Activated CD8-positive, alpha-beta memory T cell treated with anti-CD3 and anti-CD28 coated beads, Interleukin-2, amount 10 ng/mL, durations not matched to agents 7 days and 5 days (primary cell): ENCODE measurements around the gene CD180. TPM values are rescaled to one million over a fixed set of nuclear protein-coding genes. Genes with fewer than 3 reads are reported as not detected.

ENCODE experiments used
- ATAC-seq: fragments of 150-1000 bp; cut with Tn5 transposase; one replicate; pipeline ENCODE4 v1.10.0; 2021; ENCODE audit warnings: moderate library complexity
- CTCF ChIA-PET: fragments of 350-600 bp; sonication (Branson Sonifier 250); formaldehyde crosslinking; loops from one replicate; lab custom pipeline; 2021; ENCODE audit warnings: antibody characterized with exemption; lab: Charles Lee
- DNase-seq: peaks from one replicate; pipeline ENCODE4 v3.0.0-alpha.2; 2020
- H3K27ac Mint-ChIP-seq: one replicate; pipeline ENCODE4 v1.8.0; 2021; ENCODE audit warnings: mild to moderate bottlenecking, mixed read lengths
- H3K27me3 Mint-ChIP-seq: one replicate; pipeline ENCODE4 v1.8.0; 2021; ENCODE audit warnings: mixed read lengths
- H3K36me3 Mint-ChIP-seq: one replicate; pipeline ENCODE4 v1.8.0; 2021; ENCODE audit warnings: mild to moderate bottlenecking, mixed read lengths
- H3K4me1 Mint-ChIP-seq: one replicate; pipeline ENCODE4 v1.8.0; 2021; ENCODE audit warnings: mixed read lengths
- H3K4me3 Mint-ChIP-seq: one replicate; pipeline ENCODE4 v1.8.0; 2021; ENCODE audit warnings: mild to moderate bottlenecking, moderate library complexity, mixed read lengths
- H3K9me3 Mint-ChIP-seq: one replicate; pipeline ENCODE4 v1.8.0; 2022; ENCODE audit warnings: low read depth, mixed read lengths
- total RNA-seq, 2 experiments: library from RNA; stranded (reverse); gene quantifications; one replicate each; pipeline ENCODE4 v1.2.3, GENCODE V29; 2021

CD180 gene
- total RNA-seq, 2 experiments from 2014 or later = 0.07 TPM; not detected in 1

DNA sequence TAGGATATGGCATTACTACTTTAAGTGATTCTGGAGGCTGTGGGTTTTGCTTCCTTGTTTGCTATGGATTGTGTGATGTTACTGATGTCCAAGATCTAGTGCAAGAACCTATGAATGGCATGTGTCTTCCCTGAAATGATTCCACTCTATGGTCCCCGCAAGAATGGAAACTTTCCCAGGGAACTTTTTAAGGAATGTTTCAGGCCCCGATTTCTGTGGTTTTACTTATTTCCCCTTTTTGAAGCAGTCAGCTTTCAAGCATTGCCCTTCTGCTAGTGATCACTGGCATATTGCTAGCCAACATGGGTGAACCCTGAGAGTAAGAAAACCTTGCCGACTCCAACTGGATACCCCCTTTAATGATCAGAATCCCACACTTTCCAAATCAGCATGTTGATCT is 26.6 kb upstream of the CD180 start:
- CTCF ChIA-PET = interaction anchor here (2.1 to 3.3 kb wide), 3 partner anchors 23 to 1048 kb away, joined by 4 to 17 read pairs (median 13); no protein-coding TSS in a partner anchor
- H3K27me3 Mint-ChIP-seq = no peaks in the 10 kb centered on the region
- DNase-seq (no peak), ATAC-seq (no peak)
- peaks cover 16% of the 10 kb centered on the region for H3K36me3 Mint-ChIP-seq
- peaks cover 44% of the 10 kb centered on the region for H3K4me1 Mint-ChIP-seq
- no peaks in the 10 kb centered on the region for H3K9me3 Mint-ChIP-seq
- H3K27ac Mint-ChIP-seq = peak overlapping the region; percentile 92
- H3K4me3 Mint-ChIP-seq = no peak overlapping the region

- H3K4me1 Mint-ChIP-seq = peaks cover 52% of the 10 kb centered on the region
- peak overlapping the region; percentile 59 for H3K4me3 Mint-ChIP-seq
- peak overlapping the region; percentile 92 for H3K27ac Mint-ChIP-seq
Observed at GRCh38 chr5:67222243-67223025, 25.8 kb upstream of the CD180 start.

GRCh38 chr5:67221487-67222242 is 25.1 kb upstream of the CD180 start:
- peaks cover 23% of the 10 kb centered on the region for H3K36me3 Mint-ChIP-seq

More at GRCh38 chr5:67222243-67223025, 25.8 kb upstream of the CD180 start:
- DNase-seq (no peak), ATAC-seq (peak; percentile 66)
- CTCF ChIA-PET = interaction anchor here (1.0 to 3.3 kb wide), 10 partner anchors 9 to 1049 kb away, joined by 3 to 17 read pairs (median 9); no protein-coding TSS in a partner anchor
- peaks cover 22% of the 10 kb centered on the region for H3K36me3 Mint-ChIP-seq
- no peaks in the 10 kb centered on the region for H3K9me3 Mint-ChIP-seq
- H3K27me3 Mint-ChIP-seq = no peaks in the 10 kb centered on the region

DNA sequence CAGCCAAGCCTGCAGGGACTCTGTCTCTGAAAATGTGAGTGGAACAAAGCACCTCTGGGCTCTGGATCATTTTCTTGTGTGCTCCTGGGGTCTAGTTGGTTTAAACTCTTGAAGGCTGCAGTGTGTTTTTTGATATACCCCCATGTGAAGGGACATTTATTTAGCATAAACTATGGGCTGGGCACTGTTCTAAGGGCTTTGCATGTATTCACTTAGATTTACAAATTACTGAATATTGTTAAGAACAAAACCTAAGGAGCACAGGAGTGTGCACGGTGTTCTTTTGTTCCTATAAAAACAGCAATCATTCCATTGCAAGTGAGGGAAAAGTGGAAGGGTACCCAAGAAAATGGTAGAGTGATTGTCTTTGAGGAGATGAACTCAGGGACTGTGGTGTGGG is 20.0 kb upstream of the CD180 start:
- DNase-seq (no peak), ATAC-seq (no peak)
- H3K9me3 Mint-ChIP-seq = no peaks in the 10 kb centered on the region
- H3K27ac Mint-ChIP-seq = peak overlapping the region; percentile 98
- CTCF ChIA-PET = interaction anchor here (1.9 to 24.1 kb wide), 3 partner anchors 10 to 54 kb away, joined by 5 to 521 read pairs (median 12); no protein-coding TSS in a partner anchor
- peaks cover 24% of the 10 kb centered on the region for H3K36me3 Mint-ChIP-seq
- peaks cover 71% of the 10 kb centered on the region for H3K4me1 Mint-ChIP-seq
- H3K4me3 Mint-ChIP-seq = peak overlapping the region; percentile 69
- no peaks in the 10 kb centered on the region for H3K27me3 Mint-ChIP-seq

More at GRCh38 chr5:67221487-67222242, 25.1 kb upstream of the CD180 start:
- H3K27ac Mint-ChIP-seq = peak overlapping the region; percentile 92
- CTCF ChIA-PET = interaction anchor here (0.6 to 3.3 kb wide), 13 partner anchors 10 to 1203 kb away, joined by 3 to 17 read pairs (median 4); no protein-coding TSS in a partner anchor
- peak; percentile 93 for DNase-seq
- H3K4me1 Mint-ChIP-seq = peaks cover 60% of the 10 kb centered on the region
- H3K9me3 Mint-ChIP-seq = no peaks in the 10 kb centered on the region
- peak overlapping the region; percentile 59 for H3K4me3 Mint-ChIP-seq
- ATAC-seq = peak; percentile 92
- H3K27me3 Mint-ChIP-seq = no peaks in the 10 kb centered on the region

GRCh38 chr5:67215519-67216471 is 19.2 kb upstream of the CD180 start:
- Mint-ChIP-seq H3K27me3 (no peaks in the 10 kb centered on the region), H3K27ac (peak overlapping the region; percentile 98), H3K4me3 (peak overlapping the region; percentile 69), H3K9me3 (no peaks in the 10 kb centered on the region), H3K36me3 (peaks cover 24% of the 10 kb centered on the region), H3K4me1 (peaks cover 64% of the 10 kb centered on the region)
- CTCF ChIA-PET = interaction anchor here (0.6 to 24.1 kb wide), 6 partner anchors 9 to 1057 kb away, joined by 3 to 521 read pairs (median 4); no protein-coding TSS in a partner anchor
- ATAC-seq (peak; percentile 97), DNase-seq (peak; percentile 91)

DNA sequence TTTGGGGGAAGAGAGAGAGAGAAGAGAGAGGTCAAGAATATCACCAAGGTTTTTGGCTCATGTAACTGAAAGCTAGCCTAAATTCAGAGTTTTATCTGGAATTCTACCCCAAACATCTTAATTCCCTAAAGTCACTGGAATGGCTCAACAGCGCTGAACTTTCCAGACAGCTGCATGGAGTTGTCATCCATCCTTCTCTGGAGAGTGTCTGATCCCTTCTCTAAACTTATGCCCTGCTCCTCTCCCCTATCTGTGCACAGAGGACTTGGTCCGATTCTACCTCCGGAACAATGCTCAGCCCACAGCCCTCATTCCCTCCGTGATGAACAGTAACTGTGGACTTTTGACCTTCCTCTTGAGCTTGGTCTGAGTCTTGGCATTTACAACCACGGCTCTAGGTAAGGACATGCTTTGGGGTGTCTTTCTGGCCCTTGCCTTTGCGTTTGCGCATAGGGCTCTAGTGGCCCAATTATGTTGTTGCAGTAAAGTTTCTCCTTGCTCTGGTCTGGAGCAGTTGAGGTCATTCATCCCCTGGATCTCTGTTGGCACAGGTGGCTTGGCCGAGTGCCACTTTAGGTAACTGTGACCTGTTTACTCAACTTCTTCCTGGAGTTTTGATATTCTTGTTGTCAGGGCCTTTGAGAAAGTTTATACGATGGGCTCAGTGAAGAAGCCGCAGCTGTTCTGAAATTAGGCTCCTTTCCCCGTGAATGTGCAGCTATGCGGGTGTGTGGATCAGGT is 18.3 kb upstream of the CD180 start:
- Mint-ChIP-seq H3K27me3 (no peaks in the 10 kb centered on the region), H3K4me3 (no peak overlapping the region), H3K4me1 (peaks cover 61% of the 10 kb centered on the region), H3K27ac (peak overlapping the region; percentile 98), H3K9me3 (no peaks in the 10 kb centered on the region), H3K36me3 (peaks cover 20% of the 10 kb centered on the region)
- DNase-seq (no peak), ATAC-seq (no peak)
- CTCF ChIA-PET = interaction anchor here (0.6 to 24.1 kb wide), 7 partner anchors 8 to 1058 kb away, joined by 3 to 521 read pairs (median 5); no protein-coding TSS in a partner anchor

DNA sequence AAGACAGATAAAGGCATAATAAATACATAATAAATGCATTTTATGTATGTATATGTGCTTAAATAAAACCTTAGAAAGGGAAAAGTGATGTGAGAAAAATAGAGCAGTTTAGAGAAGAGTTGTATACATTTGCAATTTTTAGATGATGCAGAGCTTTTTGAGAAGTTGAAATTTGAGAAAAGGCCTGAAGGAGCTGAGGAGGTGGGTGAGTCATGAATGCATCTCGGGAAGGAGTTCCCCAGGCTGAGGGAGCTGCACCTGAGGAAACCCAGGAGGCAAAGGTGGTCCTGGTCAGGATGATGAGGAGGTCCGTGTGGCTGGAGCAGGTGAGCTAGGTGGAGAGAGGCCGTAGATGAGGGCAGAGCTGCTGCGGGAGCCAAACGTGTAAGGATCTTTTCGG is 17.4 kb upstream of the CD180 start:
- no peaks in the 10 kb centered on the region for H3K27me3 Mint-ChIP-seq
- H3K4me3 Mint-ChIP-seq = no peak overlapping the region
- no peaks in the 10 kb centered on the region for H3K9me3 Mint-ChIP-seq
- CTCF ChIA-PET = interaction anchor here (1.3 to 24.1 kb wide), 3 partner anchors 10 to 51 kb away, joined by 3 to 521 read pairs (median 6); no protein-coding TSS in a partner anchor
- H3K4me1 Mint-ChIP-seq = peaks cover 64% of the 10 kb centered on the region
- no peak for DNase-seq
- ATAC-seq = no peak
- H3K36me3 Mint-ChIP-seq = peaks cover 15% of the 10 kb centered on the region
- peak overlapping the region; percentile 67 for H3K27ac Mint-ChIP-seq

DNA sequence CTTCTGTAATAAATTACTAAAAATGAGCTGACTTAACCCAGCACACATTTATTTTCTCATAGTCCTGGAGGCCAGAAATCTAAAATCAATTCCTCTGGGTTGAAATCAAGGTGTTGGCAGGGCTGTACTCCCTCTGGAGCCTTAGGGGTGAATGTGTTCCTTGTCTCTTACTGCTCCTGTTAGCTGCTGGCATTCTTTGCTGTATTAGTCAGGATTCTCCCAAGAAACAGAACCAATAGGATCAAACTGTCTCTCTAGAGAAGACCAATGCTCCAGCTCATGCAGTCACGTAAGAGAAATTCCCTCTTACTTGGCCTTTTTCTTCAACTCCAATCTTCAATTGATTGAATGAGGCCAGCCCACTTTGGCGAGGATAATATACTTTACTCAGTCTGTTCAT is 15.3 kb upstream of the CD180 start:
- no peak for ATAC-seq
- Mint-ChIP-seq H3K9me3 (no peaks in the 10 kb centered on the region), H3K4me3 (no peak overlapping the region), H3K27me3 (peaks cover under 1% of the 10 kb centered on the region), H3K27ac (no peak overlapping the region), H3K36me3 (peaks cover 5% of the 10 kb centered on the region), H3K4me1 (peaks cover 67% of the 10 kb centered on the region)
- CTCF ChIA-PET = interaction anchor here (24.1 kb wide), 1 partner anchor 49 kb away, joined by 521 read pairs; no protein-coding TSS in a partner anchor
- DNase-seq = no peak

DNA sequence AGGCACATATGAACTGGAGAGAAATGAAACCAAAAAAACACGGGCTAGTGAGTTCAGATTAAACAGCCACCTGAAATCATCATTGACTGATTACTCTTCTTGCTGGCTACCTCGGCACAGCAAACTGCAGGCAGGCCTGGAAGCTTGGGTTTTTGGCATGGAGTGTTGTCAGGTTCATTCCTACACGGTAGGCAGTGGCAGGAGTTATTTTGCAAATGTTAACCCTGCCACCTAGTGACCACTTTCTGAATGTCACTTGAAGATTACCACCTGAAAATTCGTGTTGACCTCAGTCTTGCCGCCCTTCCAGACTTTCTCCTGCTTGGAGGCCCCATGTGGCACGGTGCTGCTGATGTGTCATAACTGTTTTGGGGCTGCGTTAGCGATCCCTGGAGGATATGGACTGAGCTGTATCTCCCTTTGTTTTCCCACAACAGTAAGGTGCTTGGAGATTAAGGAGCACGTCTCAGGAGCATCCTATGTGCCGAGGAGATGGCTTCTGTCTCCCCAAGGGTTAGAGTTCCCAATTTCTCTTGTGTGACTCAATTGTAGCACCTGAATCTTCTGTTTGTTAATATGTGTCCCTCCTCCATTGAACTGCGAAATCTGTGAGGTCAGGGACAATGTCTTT is 12.7 kb upstream of the CD180 start:
- Mint-ChIP-seq H3K27ac (peak overlapping the region; percentile 77), H3K4me1 (peaks cover 66% of the 10 kb centered on the region), H3K9me3 (no peaks in the 10 kb centered on the region), H3K27me3 (peaks cover 2% of the 10 kb centered on the region), H3K36me3 (peaks cover 14% of the 10 kb centered on the region), H3K4me3 (no peak overlapping the region)
- DNase-seq (peak; percentile 79), ATAC-seq (peak; percentile 35)
- CTCF ChIA-PET = interaction anchor here (0.6 to 24.1 kb wide), 14 partner anchors 9 to 397 kb away, joined by 3 to 521 read pairs (median 4); no protein-coding TSS in a partner anchor

GRCh38 chr5:67208403-67208802 is 11.8 kb upstream of the CD180 start:
- CTCF ChIA-PET = interaction anchor here (0.6 to 24.1 kb wide), 13 partner anchors 9 to 397 kb away, joined by 3 to 521 read pairs (median 5); no protein-coding TSS in a partner anchor
- peaks cover 70% of the 10 kb centered on the region for H3K4me1 Mint-ChIP-seq
- no peak overlapping the region for H3K4me3 Mint-ChIP-seq
- peak overlapping the region; percentile 93 for H3K27ac Mint-ChIP-seq
- peaks cover 15% of the 10 kb centered on the region for H3K36me3 Mint-ChIP-seq
- peaks cover 2% of the 10 kb centered on the region for H3K27me3 Mint-ChIP-seq
- no peak for DNase-seq
- no peaks in the 10 kb centered on the region for H3K9me3 Mint-ChIP-seq
- no peak for ATAC-seq

DNA sequence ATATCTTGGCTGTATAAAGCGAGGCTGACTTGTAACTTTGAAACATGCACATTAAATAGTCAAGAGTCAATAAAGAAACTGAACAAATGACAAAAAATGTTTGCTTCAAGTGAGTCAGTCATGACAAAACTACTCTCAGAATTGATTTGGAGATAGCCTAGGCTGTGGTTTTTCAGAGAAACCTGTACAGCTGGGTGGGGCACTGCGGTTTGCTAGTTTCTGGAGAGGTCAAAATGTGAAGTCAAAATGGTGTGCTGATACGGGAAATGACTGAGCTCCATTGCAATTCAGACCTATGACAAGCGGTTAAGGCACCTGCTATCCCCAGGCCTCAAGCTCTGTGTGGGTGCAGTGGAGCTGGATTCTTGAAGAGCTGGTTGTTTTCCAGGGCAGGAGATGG is 10.3 kb upstream of the CD180 start:
- ATAC-seq (peak; percentile 84), DNase-seq (peak; percentile 98)
- Mint-ChIP-seq H3K27me3 (peaks cover 2% of the 10 kb centered on the region), H3K4me3 (peak overlapping the region; percentile 46), H3K4me1 (peaks cover 79% of the 10 kb centered on the region), H3K36me3 (peaks cover 22% of the 10 kb centered on the region), H3K27ac (peak overlapping the region; percentile 93), H3K9me3 (no peaks in the 10 kb centered on the region)
- CTCF ChIA-PET = interaction anchor here (0.6 to 24.1 kb wide), 11 partner anchors 9 to 1065 kb away, joined by 3 to 521 read pairs (median 3); partner anchors contain the start of gene CD180
